Activated B cell treated with CpG ODN at 0.5 μM for 24 hours (primary cell): Measurements from ENCODE around the gene CD70. TPM values are rescaled to one million over a fixed set of nuclear protein-coding genes. Genes with fewer than 3 reads are reported as not detected.
"Not testable (repeated sequence)": the region's sequence is repeated elsewhere in the genome, so short reads cannot be mapped to it uniquely, and the experiment has no call there.

Source experiments
- ATAC-seq: fragments of 200-7000 bp; cut with Tn5 transposase; one replicate; pipeline ENCODE4 v1.10.0; 2021; ENCODE audit warnings: low read depth, mild to moderate bottlenecking, moderate library complexity
- CTCF ChIA-PET: fragments of 350-600 bp; sonication (Branson Sonifier 250); formaldehyde crosslinking; loops from one replicate; lab custom pipeline; 2021; ENCODE audit warnings: antibody characterized with exemption; lab: Charles Lee
- POLR2A ChIA-PET: fragments of 350-600 bp; sonication (Branson Sonifier 250); formaldehyde crosslinking; loops from one replicate; lab custom pipeline; 2021; ENCODE audit warnings: antibody characterized with exemption; lab: Charles Lee
- DNase-seq: peaks from one replicate; pipeline ENCODE4 v3.0.0; 2022
- H3K27ac Mint-ChIP-seq: one replicate; pipeline ENCODE4 v1.8.0; 2020; ENCODE audit warnings: mixed read lengths
- H3K27me3 Mint-ChIP-seq: one replicate; pipeline ENCODE4 v1.8.0; 2021; ENCODE audit warnings: mixed read lengths
- H3K36me3 Mint-ChIP-seq: one replicate; pipeline ENCODE4 v1.8.0; 2021; ENCODE audit warnings: low read depth, mixed read lengths
- H3K4me1 Mint-ChIP-seq: one replicate; pipeline ENCODE4 v1.8.0; 2021; ENCODE audit warnings: mixed read lengths
- H3K4me3 Mint-ChIP-seq: one replicate; pipeline ENCODE4 v1.8.0; 2020; ENCODE audit warnings: mild to moderate bottlenecking, mixed read lengths
- H3K9me3 Mint-ChIP-seq: one replicate; pipeline ENCODE4 v1.8.0; 2020; ENCODE audit warnings: mixed read lengths
- intact Hi-C: fragments of 100-400 bp; cut with micrococcal nuclease; formaldehyde crosslinking; loops from one replicate; pipeline ENCODE4 v1.15.1; 2024
- total RNA-seq: library from RNA; stranded (reverse); gene quantifications from 2 replicates; pipeline ENCODE4 v1.2.3, GENCODE V29; 2022
- TF ChIP-seq, protein P1 (sequence below): fragments of 200-600 bp; IDR thresholded peaks from one replicate; pipeline ENCODE4 v1.8.0; 2022; ENCODE audit warnings: antibody characterized with exemption, mild to moderate bottlenecking

Gene CD70, protein sequence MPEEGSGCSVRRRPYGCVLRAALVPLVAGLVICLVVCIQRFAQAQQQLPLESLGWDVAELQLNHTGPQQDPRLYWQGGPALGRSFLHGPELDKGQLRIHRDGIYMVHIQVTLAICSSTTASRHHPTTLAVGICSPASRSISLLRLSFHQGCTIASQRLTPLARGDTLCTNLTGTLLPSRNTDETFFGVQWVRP
- total RNA-seq = 29.3 and 29.7 TPM in 2 replicates

DNA sequence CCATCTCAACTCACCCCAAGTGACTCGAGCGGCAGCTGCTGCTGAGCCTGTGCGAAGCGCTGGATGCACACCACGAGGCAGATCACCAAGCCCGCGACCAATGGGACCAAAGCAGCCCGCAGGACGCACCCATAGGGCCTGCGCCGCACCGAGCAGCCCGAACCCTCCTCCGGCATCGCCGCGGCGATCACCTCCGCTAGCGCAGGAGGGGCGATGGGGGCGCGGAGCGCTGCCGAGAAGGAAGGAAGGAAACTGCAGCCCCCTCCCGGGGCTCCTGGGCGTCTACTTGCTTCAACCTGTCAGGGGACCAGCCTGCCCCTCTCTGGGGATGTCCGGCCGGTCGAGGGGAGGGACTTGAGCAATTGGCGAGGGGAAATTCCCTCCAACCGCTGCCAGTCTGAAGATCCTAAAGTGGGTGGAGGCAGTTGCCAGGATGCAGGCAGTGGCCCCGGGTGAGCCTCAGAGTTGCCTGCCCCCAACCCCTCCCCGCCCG lies at the start of gene CD70:
TSS of gene CD70 (minus strand) at position 324 of the 493 bp plus-strand sequence. CDS start at position 176, 148 bp downstream.
- POLR2A ChIA-PET = interaction anchor here (0.6 to 2.1 kb wide), 10 partner anchors 11 to 70 kb away, joined by 3 to 19 read pairs (median 4); partner anchors contain the start of gene TNFSF9
- peak within 1 kb of the TSS; percentile 82 for H3K27ac Mint-ChIP-seq

DNA sequence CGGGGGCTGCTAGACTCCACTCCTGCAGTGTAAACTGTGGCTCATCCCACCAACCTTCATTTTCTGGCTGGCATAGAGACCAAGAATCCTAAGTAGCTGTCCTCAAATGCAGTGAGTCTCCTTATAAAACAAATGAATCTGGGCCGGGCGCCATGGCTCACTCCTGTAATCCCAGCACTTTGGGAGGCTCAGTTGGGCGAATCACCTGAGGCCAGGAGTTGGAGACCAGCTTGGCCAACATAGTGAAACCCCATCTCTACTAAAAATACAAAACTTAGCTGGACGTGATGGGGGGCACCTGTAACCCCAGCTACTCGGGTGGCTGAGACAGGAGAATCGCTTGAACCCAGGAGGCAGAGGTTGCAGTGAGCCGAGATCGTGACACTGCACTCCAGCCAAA lies 49.4 kb upstream of the CD70 start:
- H3K4me3 Mint-ChIP-seq, POLR2A ChIA-PET, H3K27me3 Mint-ChIP-seq, H3K36me3 Mint-ChIP-seq, DNase-seq, H3K27ac Mint-ChIP-seq, ATAC-seq, H3K9me3 Mint-ChIP-seq, intact Hi-C loops: not testable (repeated sequence)
- CTCF ChIA-PET = interaction anchor here (1.6 to 3.1 kb wide), 2 partner anchors 124 to 223 kb away, joined by 5 to 10 read pairs; no protein-coding TSS in a partner anchor
- H3K4me1 Mint-ChIP-seq = peaks cover 11% of the 10 kb centered on the region

More for the DNA sequence above, at the start of gene CD70:
- Mint-ChIP-seq H3K9me3 (no peaks in the 10 kb centered on the region), H3K4me1 (peaks cover 68% of the 10 kb centered on the region), H3K36me3 (peaks cover 12% of the 10 kb centered on the region), H3K27me3 (peaks cover 17% of the 10 kb centered on the region), H3K4me3 (peak within 1 kb of the TSS; percentile 88)
- intact Hi-C loops = no loop called here
- ATAC-seq (peak; percentile 67), DNase-seq (peak; percentile 64)
- CTCF ChIA-PET = no interaction called here
- TF ChIP-seq, protein P1, sequence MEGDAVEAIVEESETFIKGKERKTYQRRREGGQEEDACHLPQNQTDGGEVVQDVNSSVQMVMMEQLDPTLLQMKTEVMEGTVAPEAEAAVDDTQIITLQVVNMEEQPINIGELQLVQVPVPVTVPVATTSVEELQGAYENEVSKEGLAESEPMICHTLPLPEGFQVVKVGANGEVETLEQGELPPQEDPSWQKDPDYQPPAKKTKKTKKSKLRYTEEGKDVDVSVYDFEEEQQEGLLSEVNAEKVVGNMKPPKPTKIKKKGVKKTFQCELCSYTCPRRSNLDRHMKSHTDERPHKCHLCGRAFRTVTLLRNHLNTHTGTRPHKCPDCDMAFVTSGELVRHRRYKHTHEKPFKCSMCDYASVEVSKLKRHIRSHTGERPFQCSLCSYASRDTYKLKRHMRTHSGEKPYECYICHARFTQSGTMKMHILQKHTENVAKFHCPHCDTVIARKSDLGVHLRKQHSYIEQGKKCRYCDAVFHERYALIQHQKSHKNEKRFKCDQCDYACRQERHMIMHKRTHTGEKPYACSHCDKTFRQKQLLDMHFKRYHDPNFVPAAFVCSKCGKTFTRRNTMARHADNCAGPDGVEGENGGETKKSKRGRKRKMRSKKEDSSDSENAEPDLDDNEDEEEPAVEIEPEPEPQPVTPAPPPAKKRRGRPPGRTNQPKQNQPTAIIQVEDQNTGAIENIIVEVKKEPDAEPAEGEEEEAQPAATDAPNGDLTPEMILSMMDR = no peak

- Mint-ChIP-seq H3K4me3 (no peak overlapping the region), H3K4me1 (peaks cover 11% of the 10 kb centered on the region), H3K9me3 (peaks cover under 1% of the 10 kb centered on the region), H3K27ac (no peak overlapping the region), H3K27me3 (no peaks in the 10 kb centered on the region), H3K36me3 (no peaks in the 10 kb centered on the region)
- DNase-seq = no peak
- no peak for ATAC-seq
- POLR2A ChIA-PET = no interaction called here
- TF ChIP-seq, protein P1 = no peak
- intact Hi-C loops = no loop called here
- CTCF ChIA-PET = interaction anchor here (3.1 kb wide), 1 partner anchor 123 kb away, joined by 10 read pairs; no protein-coding TSS in a partner anchor
Measured at GRCh38 chr19:6639439-6639838, 48.5 kb upstream of the CD70 start.

- H3K4me1 Mint-ChIP-seq = peaks cover 29% of the 10 kb centered on the region
- CTCF ChIA-PET = interaction anchor here (0.6 to 4.7 kb wide), 11 partner anchors 28 to 230 kb away, joined by 3 to 72 read pairs (median 6); partner anchors contain the start of gene DENND1C
- H3K36me3 Mint-ChIP-seq, ATAC-seq, H3K4me3 Mint-ChIP-seq, DNase-seq, H3K27me3 Mint-ChIP-seq, H3K9me3 Mint-ChIP-seq: not testable (repeated sequence)
- peak overlapping the region; percentile 15 for H3K27ac Mint-ChIP-seq
- intact Hi-C loops = loop anchor here (2.0 kb wide), 3 partner anchors 41 to 467 kb away; no protein-coding TSS in a partner anchor
- POLR2A ChIA-PET = interaction anchor here (0.7 to 0.9 kb wide), 2 partner anchors 40 to 117 kb away, joined by 3 to 4 read pairs; no protein-coding TSS in a partner anchor
Measured at GRCh38 chr19:6633456-6633813, 42.5 kb upstream of the CD70 start.

GRCh38 chr19:6632747-6633455 lies 42.0 kb upstream of the CD70 start:
- ChIA-PET POLR2A (interaction anchor here (0.7 to 0.9 kb wide), 2 partner anchors 40 to 116 kb away, joined by 3 to 4 read pairs; no protein-coding TSS in a partner anchor), CTCF (interaction anchor here (0.6 to 4.7 kb wide), 13 partner anchors 28 to 231 kb away, joined by 3 to 72 read pairs (median 6); partner anchors contain the start of gene DENND1C)
- H3K27me3 Mint-ChIP-seq, ATAC-seq, H3K9me3 Mint-ChIP-seq, H3K36me3 Mint-ChIP-seq, H3K4me3 Mint-ChIP-seq: not testable (repeated sequence)
- H3K4me1 Mint-ChIP-seq = peaks cover 29% of the 10 kb centered on the region
- intact Hi-C loops = loop anchor here (1.0 to 2.0 kb wide), 10 partner anchors 42 to 466 kb away; no protein-coding TSS in a partner anchor
- peak overlapping the region; percentile 15 for H3K27ac Mint-ChIP-seq
- peak; percentile 49 for DNase-seq

DNA sequence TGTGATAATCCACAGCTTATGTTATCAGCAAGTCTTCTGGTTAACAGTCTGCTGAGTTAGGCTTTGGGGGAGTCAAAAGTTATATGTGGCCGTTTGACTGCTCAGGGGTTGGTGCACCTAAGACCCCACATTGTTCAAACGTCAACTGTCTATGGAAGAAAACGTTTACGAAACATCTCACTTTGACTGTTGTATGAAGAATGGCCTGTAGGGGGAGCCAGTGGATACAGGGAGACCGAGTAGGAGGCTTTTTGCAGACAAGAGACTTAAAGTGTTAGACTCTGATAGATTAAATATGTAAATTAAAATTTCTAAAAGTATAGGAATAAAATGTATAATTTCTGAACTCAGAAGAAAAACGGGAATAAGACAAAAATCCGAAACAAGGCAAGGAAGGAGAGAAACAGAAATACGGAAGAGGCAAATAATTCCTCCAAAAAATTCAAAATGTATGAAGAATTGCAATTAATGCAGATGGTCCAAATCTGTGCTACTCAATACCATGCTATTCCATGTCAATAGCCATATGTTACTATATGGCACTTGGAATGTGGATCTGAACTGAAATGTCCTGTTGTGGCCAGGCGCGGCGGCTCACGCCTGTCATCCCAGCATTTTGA lies 41.2 kb upstream of the CD70 start:
- peaks cover 2% of the 10 kb centered on the region for H3K27me3 Mint-ChIP-seq
- no peaks in the 10 kb centered on the region for H3K36me3 Mint-ChIP-seq
- intact Hi-C loops = loop anchor here (1.0 to 2.0 kb wide), 10 partner anchors 43 to 465 kb away; no protein-coding TSS in a partner anchor
- peaks cover 29% of the 10 kb centered on the region for H3K4me1 Mint-ChIP-seq
- ChIA-PET CTCF (interaction anchor here (0.8 to 4.7 kb wide), 11 partner anchors 45 to 642 kb away, joined by 3 to 72 read pairs (median 4); partner anchors contain the start of gene GPR108), POLR2A (interaction anchor here (0.6 to 2.6 kb wide), 7 partner anchors 55 to 231 kb away, joined by 3 to 24 read pairs (median 3); partner anchors contain the start of gene GPR108)
- peaks cover 3% of the 10 kb centered on the region for H3K9me3 Mint-ChIP-seq
- peak; percentile 81 for ATAC-seq
- no peak overlapping the region for H3K4me3 Mint-ChIP-seq
- TF ChIP-seq, protein P1 = peak; percentile 65
- peak overlapping the region; percentile 26 for H3K27ac Mint-ChIP-seq
- DNase-seq = peak; percentile 25
